Stomach (tissue), 4 donors: ENCODE results near the gene STRN4.

Source experiments
- CTCF ChIP-seq, 7 experiments: fragments of 450-650 bp in 4 of 7; fragments of 200-600 bp in 3 of 7; sonication (generic) in 3 of 7; IDR thresholded peaks; one replicate each; pipeline ENCODE4 v1.5.1; 2016 to 2019; ENCODE audit warnings: antibody characterized with exemption in 7 of 7, control low read depth in 2 of 7, mild to moderate bottlenecking in 1 of 7
- EP300 ChIP-seq: sonication (generic); formaldehyde crosslinking; IDR thresholded peaks from one replicate; pipeline ENCODE4 v1.6.1; 2017; ENCODE audit warnings: antibody characterized with exemption

GRCh38 chr19:46791944-46792343 lies 45.7 kb upstream of the STRN4 start:
- TF ChIP-seq CTCF (IDR thresholded peaks at IDR 0.05): no peak
- no peak for TF ChIP-seq EP300
